Measurements from ENCODE around the gene CLIC5.

CLIC5 gene

GRCh38 chr6:45836438-45836824 is 179.2 kb downstream of the CLIC5 start:
- H3K27me3 Mint-ChIP-seq (ENCODE audit: low read depth, poor library complexity) = peaks cover 19% of the 10 kb centered on the region
- DNase-seq = no peak
- H3K4me1 Mint-ChIP-seq = peaks cover 33% of the 10 kb centered on the region
- no peak overlapping the region for H3K4me3 Mint-ChIP-seq
- no peak overlapping the region for H3K27ac Mint-ChIP-seq
- no peaks in the 10 kb centered on the region for H3K9me3 Mint-ChIP-seq
- no peaks in the 10 kb centered on the region for H3K36me3 Mint-ChIP-seq (ENCODE audit: low read depth)
- no peak for TF ChIP-seq CTCF (IDR thresholded peaks at IDR 0.05)

GRCh38 chr6:45835721-45836437 is 179.8 kb downstream of the CLIC5 start:
- no peaks in the 10 kb centered on the region for H3K36me3 Mint-ChIP-seq (ENCODE audit: low read depth)
- no peak for TF ChIP-seq CTCF (IDR thresholded peaks at IDR 0.05)
- no peak for DNase-seq
- peak overlapping the region; percentile 14 for H3K4me3 Mint-ChIP-seq
- peaks cover 18% of the 10 kb centered on the region for H3K27me3 Mint-ChIP-seq (ENCODE audit: low read depth, poor library complexity)
- peak overlapping the region; percentile 76 for H3K27ac Mint-ChIP-seq
- peaks cover 39% of the 10 kb centered on the region for H3K4me1 Mint-ChIP-seq
- no peaks in the 10 kb centered on the region for H3K9me3 Mint-ChIP-seq

GRCh38 chr6:45832063-45832462 is 183.6 kb downstream of the CLIC5 start:
- H3K4me3 Mint-ChIP-seq = no peak overlapping the region
- H3K27me3 Mint-ChIP-seq (ENCODE audit: low read depth, poor library complexity) = peaks cover 9% of the 10 kb centered on the region
- H3K36me3 Mint-ChIP-seq (ENCODE audit: low read depth) = peaks cover 5% of the 10 kb centered on the region
- peaks cover 14% of the 10 kb centered on the region for H3K9me3 Mint-ChIP-seq
- DNase-seq = no peak
- TF ChIP-seq CTCF (IDR thresholded peaks at IDR 0.05) = no peak
- peaks cover 44% of the 10 kb centered on the region for H3K4me1 Mint-ChIP-seq
- H3K27ac Mint-ChIP-seq = no peak overlapping the region
